ACC112 (cell line): ENCODE measurements around the gene NHSL1.
"Not testable (repeated sequence)": the region's sequence is repeated elsewhere in the genome, so short reads cannot be mapped to it uniquely, and the experiment has no call there.

Source experiments
- H2AFZ ChIP-seq: fragments of 200-600 bp; sonication (generic); one replicate; pipeline ENCODE4 v1.6.0; 2017; ENCODE audit warnings: antibody characterized with exemption, low read length; ENCODE audit not compliant: unreplicated experiment
- H3K27ac ChIP-seq: fragments of 200-600 bp; sonication (generic); 2 replicates; pipeline ENCODE4 v1.5.1; 2014; ENCODE audit warnings: low read depth, mild to moderate bottlenecking, antibody characterized with exemption, low read length, moderate library complexity
- H3K27me3 ChIP-seq: fragments of 200-600 bp; sonication (generic); 2 replicates; pipeline ENCODE4 v1.6.1; 2014; ENCODE audit warnings: mild to moderate bottlenecking, antibody characterized with exemption, low read length, moderate library complexity, mixed read lengths; ENCODE audit not compliant: insufficient read depth
- H3K36me3 ChIP-seq: fragments of 200-600 bp; sonication (generic); 2 replicates; pipeline ENCODE4 v1.6.1; 2016; ENCODE audit warnings: mild to moderate bottlenecking, antibody characterized with exemption, low read length, moderate library complexity, mixed read lengths; ENCODE audit not compliant: insufficient read depth
- H3K4me1 ChIP-seq: fragments of 200-600 bp; sonication (generic); one replicate; pipeline ENCODE4 v1.6.1; 2016; ENCODE audit warnings: low read length, mixed read lengths; ENCODE audit not compliant: insufficient read depth, unreplicated experiment, control insufficient read depth
- H3K4me3 ChIP-seq: fragments of 200-600 bp; sonication (generic); 2 replicates; pipeline ENCODE4 v1.5.1; 2014; ENCODE audit warnings: mild to moderate bottlenecking, low read depth, low read length
- H3K79me2 ChIP-seq: fragments of 200-600 bp; sonication (generic); one replicate; pipeline ENCODE4 v1.6.0; 2016; ENCODE audit warnings: low read length; ENCODE audit not compliant: control insufficient read depth, unreplicated experiment, insufficient read depth

Gene NHSL1

GRCh38 chr6:138429761-138430160, 69.5 kb downstream of the NHSL1 start:
- Histone ChIP-seq H3K79me2 (no peaks in the 10 kb centered on the region), H3K4me3 (no peak overlapping the region), H3K36me3 (no peaks in the 10 kb centered on the region), H3K27ac (no peak overlapping the region), H3K4me1 (no peaks in the 10 kb centered on the region), H3K27me3 (no peaks in the 10 kb centered on the region), H2AFZ (no peak overlapping the region)

DNA sequence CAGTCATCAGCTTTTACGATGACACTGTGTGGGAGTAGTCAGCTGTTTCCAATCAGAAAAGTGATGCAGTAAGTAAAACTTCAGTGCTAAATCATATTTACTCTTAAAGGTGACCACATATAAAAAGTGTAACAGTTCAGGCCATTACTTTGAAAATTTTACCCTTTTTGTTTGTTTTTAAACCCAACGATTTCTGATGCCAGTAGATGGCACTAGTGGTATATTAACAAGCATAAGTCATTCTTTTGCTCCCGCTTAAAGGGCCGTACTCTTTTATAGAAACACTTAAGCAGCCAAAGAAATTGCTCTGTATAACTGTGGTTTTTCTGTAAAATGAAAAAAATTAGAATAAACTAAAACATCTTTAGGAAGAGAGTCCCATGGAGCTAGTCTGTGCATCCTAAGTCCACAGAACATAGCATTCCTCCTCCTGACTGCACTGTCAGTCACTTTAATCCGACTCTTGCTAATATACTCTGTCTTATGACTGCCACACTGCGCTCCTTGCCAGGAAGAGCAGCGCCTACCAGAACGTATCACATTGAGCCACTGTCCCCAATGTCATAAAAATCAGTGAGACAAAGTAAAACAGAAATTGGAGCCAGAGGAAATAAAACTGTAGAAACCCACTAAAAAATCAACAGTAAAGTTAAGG, 70.2 kb downstream of the NHSL1 start:
- H3K36me3 ChIP-seq = no peaks in the 10 kb centered on the region
- H2AFZ ChIP-seq = no peak overlapping the region
- no peak overlapping the region for H3K27ac ChIP-seq
- no peaks in the 10 kb centered on the region for H3K27me3 ChIP-seq
- no peaks in the 10 kb centered on the region for H3K4me1 ChIP-seq
- H3K4me3 ChIP-seq = no peak overlapping the region
- H3K79me2 ChIP-seq = no peaks in the 10 kb centered on the region

GRCh38 chr6:138427701-138428100, 71.6 kb downstream of the NHSL1 start:
- Histone ChIP-seq H3K79me2 (no peaks in the 10 kb centered on the region), H3K4me1 (peaks cover 6% of the 10 kb centered on the region), H3K27me3 (no peaks in the 10 kb centered on the region), H3K36me3 (no peaks in the 10 kb centered on the region), H3K4me3 (no peak overlapping the region), H2AFZ (no peak overlapping the region), H3K27ac (no peak overlapping the region)

- Histone ChIP-seq H3K36me3 (no peaks in the 10 kb centered on the region), H3K79me2 (no peaks in the 10 kb centered on the region), H3K27me3 (no peaks in the 10 kb centered on the region), H3K4me3 (no peak overlapping the region), H2AFZ (no peak overlapping the region), H3K27ac (no peak overlapping the region), H3K4me1 (peaks cover 6% of the 10 kb centered on the region)
These were observed 72.7 kb downstream of the NHSL1 start for GRCh38 chr6:138426500-138427123.

- not testable (repeated sequence) for H3K4me3 ChIP-seq, H2AFZ ChIP-seq, H3K79me2 ChIP-seq, H3K27ac ChIP-seq, H3K27me3 ChIP-seq, H3K36me3 ChIP-seq, H3K4me1 ChIP-seq
These were observed 74.0 kb downstream of the NHSL1 start for GRCh38 chr6:138425256-138425655.

GRCh38 chr6:138424004-138424904, 75.0 kb downstream of the NHSL1 start:
- Histone ChIP-seq H3K4me3 (no peak overlapping the region), H3K4me1 (peaks cover 6% of the 10 kb centered on the region), H3K27ac (no peak overlapping the region), H3K79me2 (no peaks in the 10 kb centered on the region), H3K27me3 (no peaks in the 10 kb centered on the region), H3K36me3 (no peaks in the 10 kb centered on the region), H2AFZ (no peak overlapping the region)

GRCh38 chr6:138422861-138423260, 76.4 kb downstream of the NHSL1 start:
- H3K27me3 ChIP-seq = no peaks in the 10 kb centered on the region
- no peak overlapping the region for H3K27ac ChIP-seq
- H3K36me3 ChIP-seq = no peaks in the 10 kb centered on the region
- no peak overlapping the region for H3K4me3 ChIP-seq
- H3K79me2 ChIP-seq = no peaks in the 10 kb centered on the region
- H2AFZ ChIP-seq = no peak overlapping the region
- H3K4me1 ChIP-seq = peaks cover 6% of the 10 kb centered on the region

DNA sequence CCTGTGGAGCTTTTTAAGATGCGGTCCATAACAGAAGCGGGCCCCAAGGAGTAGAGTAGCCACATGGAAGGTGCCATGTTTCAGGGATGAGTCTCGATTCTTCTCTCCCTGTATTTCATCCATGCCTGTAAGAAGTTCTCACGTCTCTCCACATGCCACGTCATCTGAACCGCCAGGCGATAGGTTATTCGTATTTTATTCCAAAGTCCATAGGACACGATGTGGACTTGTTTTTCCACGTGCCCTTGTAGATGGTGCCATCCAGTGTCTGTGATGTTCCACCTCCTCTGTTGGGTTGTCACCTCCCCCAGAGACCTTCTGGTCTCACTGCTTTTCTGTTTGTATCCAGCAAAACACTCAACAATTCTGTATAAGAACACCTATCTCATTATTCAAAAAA, 77.7 kb downstream of the NHSL1 start:
- Histone ChIP-seq H3K4me3 (no peak overlapping the region), H2AFZ (no peak overlapping the region), H3K4me1 (peaks cover 6% of the 10 kb centered on the region), H3K79me2 (no peaks in the 10 kb centered on the region), H3K27ac (no peak overlapping the region), H3K36me3 (peaks cover 5% of the 10 kb centered on the region; the same call in 1 of the 2 replicates), H3K27me3 (no peaks in the 10 kb centered on the region)

- Histone ChIP-seq H3K36me3 (peaks cover 5% of the 10 kb centered on the region; the same call in 1 of the 2 replicates), H3K27ac (no peak overlapping the region)
These were observed 78.2 kb downstream of the NHSL1 start for GRCh38 chr6:138421089-138421488.

GRCh38 chr6:138420356-138420755, 78.9 kb downstream of the NHSL1 start:
- no peak overlapping the region for H2AFZ ChIP-seq
- peaks cover 5% of the 10 kb centered on the region; the same call in 1 of the 2 replicates for H3K36me3 ChIP-seq
- H3K27ac ChIP-seq = no peak overlapping the region
- H3K27me3 ChIP-seq = no peaks in the 10 kb centered on the region
- peaks cover 6% of the 10 kb centered on the region for H3K4me1 ChIP-seq
- H3K4me3 ChIP-seq = no peak overlapping the region
- no peaks in the 10 kb centered on the region for H3K79me2 ChIP-seq

More at GRCh38 chr6:138421089-138421488, 78.2 kb downstream of the NHSL1 start:
- Histone ChIP-seq H3K27me3 (no peaks in the 10 kb centered on the region), H2AFZ (no peak overlapping the region), H3K4me1 (peaks cover 6% of the 10 kb centered on the region), H3K4me3 (no peak overlapping the region), H3K79me2 (no peaks in the 10 kb centered on the region)
